Measurements from ENCODE around the gene ITM2B. TPM values are rescaled to one million over a fixed set of nuclear protein-coding genes. Genes with fewer than 3 reads are reported as not detected.
A peak's percentile ranks its signal among the peaks of the same experiment; 100 is the strongest.

The ITM2B gene
- total RNA-seq, 1 donor from 2014 or later, result 519 TPM

GRCh38 chr13:48296528-48296927 lies 63.5 kb downstream of the ITM2B start:
- intact Hi-C loops (cut with micrococcal nuclease), result no loop called here
- no peak for ATAC-seq
- DNase-seq, result no peak

- no peak for ATAC-seq
- intact Hi-C loops (cut with micrococcal nuclease), result no loop called here
- DNase-seq, result no peak
Measured at GRCh38 chr13:48297131-48297786, 64.3 kb downstream of the ITM2B start.

DNA sequence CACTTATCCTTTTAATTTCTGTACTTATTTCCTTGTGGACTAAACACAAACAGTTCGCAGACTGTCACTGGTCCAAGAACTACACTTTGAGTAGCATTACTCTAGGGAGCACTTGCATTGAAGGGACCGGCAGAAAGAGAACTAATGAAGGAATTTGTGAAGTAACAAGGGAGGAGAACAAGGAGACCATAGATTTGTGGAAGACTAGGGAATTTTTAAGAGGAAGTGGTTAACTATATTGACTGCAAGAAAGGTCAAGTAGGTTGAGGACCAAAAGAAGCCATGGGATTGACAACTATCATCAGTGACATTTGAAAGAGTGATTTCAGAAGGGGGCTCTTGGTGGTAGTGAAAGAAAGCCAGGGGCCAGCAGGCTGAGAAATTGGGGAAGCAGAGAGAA lies 66.6 kb downstream of the ITM2B start:
- intact Hi-C loops (cut with micrococcal nuclease), result no loop called here
- no peak for DNase-seq
- no peak for ATAC-seq

DNA sequence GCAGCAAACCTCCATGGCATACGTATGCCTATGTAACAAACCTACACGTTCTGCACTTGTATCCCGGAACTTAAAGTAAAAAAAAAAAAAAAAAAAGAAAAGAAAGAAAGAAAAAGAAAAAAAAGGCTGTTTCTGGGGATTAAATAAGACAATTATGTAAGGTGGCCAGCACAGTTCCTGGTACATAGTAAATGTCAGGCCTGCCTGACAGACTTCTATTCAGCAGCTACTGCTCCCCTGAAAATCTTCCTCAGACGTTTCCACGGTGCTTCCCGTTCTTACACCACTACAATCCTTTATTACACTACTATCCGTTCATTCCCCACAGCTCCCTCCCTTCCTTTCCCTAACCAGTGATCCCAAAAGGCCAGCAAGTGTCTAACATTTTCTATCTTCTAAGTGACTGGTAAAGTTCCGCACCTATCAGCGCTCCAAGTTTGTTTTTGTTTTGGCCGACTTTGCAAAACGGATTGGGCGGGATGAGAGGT lies 69.9 kb downstream of the ITM2B start:
- ATAC-seq, result no peak
- intact Hi-C loops (cut with micrococcal nuclease), result no loop called here
- DNase-seq, result no peak

DNA sequence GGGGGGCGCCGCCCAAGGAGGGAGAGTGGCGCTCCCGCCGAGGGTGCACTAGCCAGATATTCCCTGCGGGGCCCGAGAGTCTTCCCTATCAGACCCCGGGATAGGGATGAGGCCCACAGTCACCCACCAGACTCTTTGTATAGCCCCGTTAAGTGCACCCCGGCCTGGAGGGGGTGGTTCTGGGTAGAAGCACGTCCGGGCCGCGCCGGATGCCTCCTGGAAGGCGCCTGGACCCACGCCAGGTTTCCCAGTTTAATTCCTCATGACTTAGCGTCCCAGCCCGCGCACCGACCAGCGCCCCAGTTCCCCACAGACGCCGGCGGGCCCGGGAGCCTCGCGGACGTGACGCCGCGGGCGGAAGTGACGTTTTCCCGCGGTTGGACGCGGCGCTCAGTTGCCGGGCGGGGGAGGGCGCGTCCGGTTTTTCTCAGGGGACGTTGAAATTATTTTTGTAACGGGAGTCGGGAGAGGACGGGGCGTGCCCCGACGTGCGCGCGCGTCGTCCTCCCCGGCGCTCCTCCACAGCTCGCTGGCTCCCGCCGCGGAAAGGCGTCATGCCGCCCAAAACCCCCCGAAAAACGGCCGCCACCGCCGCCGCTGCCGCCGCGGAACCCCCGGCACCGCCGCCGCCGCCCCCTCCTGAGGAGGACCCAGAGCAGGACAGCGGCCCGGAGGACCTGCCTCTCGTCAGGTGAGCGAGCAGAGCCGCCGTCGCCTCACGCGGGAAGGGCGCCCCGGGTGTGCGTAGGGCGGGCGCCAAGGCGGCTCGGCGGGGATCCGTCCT lies 70.5 kb downstream of the ITM2B start, which contains the start of gene RB1:
RB1 (plus strand) TSS at position 393 of the 784 bp plus-strand sequence; CDS start at position 555, 162 bp downstream.
- ATAC-seq (peak; percentile 95), DNase-seq (peak; percentile 96)
- intact Hi-C loops (cut with micrococcal nuclease), result no loop called here

DNA sequence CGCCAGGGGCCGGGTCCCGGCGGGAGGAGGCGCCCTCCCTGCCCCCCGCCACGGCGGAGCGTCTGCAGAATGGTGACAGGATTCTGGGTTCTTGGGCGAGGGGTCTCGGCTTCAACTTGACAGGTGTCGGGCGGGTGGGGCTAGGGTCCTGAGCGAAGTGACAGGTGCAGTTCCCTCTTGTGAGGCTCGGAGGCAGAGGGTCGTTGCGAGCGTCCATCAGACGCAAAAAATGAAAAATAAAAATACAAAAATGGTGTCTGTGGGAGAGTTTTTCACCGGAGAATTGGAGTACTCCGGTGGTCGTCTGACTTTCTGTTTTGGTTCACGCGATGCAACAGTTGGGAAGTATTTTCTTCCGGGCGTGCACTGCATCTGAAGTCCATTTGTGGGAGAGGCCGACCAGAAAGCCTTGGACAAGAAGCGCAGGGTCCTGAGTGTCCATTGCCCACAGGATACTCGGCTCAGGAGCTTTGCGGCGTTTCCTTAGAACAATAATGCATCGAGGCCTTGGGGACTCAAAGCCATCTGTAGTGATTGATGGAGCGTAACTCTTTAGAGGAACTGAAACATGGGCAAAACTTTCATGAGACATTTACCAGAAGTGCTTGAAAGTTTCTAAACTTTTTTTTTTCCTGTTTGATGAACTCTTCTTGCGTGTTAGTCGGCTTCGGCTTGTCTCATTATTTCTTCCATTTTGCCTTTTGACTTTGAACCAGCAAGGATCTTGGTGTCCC lies 71.3 kb downstream of the ITM2B start:
- DNase-seq (peak; percentile 43), ATAC-seq (peak; percentile 45)
- intact Hi-C loops (cut with micrococcal nuclease), result no loop called here

DNA sequence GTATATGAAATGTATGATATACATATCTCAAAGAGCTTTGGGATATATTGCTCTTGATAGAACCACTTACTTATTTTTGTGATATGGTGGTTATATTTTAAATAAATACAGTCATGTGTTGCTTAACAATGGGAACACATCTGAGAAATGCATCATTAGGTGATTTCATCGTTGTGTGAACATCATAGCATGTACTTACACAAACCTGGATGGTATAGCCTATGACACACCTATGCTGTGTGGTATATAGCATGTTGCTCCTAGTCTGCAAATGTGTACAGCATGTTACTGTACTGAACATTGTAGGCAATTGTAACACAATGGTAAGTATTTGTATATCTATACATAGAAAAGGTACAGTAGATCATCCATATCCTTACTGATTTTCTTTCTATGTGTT lies 78.2 kb downstream of the ITM2B start:
- intact Hi-C loops (cut with micrococcal nuclease), result no loop called here
- no peak for ATAC-seq

DNA sequence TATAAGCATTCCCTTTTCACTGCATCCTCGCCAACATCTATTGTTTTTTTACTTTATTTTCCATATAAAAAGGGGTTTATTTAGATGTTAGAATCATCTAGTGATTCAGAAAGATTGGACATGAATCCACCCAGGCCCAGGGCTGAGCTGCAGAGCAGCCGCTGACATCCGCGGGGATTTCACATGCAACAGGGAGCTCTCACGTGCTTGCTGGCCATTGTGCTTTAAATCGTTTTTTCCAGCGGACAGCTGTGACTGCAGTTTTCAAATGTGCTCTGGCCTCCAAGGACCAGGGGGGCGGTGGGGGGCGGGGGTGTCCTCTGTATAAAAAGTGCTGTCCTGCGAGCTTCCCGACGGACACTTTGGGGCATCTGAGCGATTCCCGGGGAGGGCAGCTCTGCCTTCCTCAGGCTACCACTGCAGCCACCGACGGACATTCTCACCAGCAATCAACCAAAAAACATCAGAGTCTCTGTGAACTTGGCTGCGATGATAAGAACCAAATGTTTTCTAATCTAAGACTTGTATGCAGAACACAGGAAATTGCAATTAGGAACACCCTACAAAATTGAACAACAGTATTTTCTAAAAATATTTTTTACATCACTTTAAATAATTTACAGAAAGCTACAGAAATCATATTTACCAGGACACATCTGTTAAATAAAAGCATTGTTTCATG lies 83.1 kb downstream of the ITM2B start:
- ATAC-seq (peak; percentile 39), DNase-seq (no peak)
- intact Hi-C loops (cut with micrococcal nuclease), result no loop called here

More for the DNA sequence above, 78.2 kb downstream of the ITM2B start:
- no peak for DNase-seq

GRCh38 chr13:48316826-48317510 lies 84.0 kb downstream of the ITM2B start:
- intact Hi-C loops (cut with micrococcal nuclease), result no loop called here
- ATAC-seq, result peak; percentile 9
- peak; percentile 29 for DNase-seq

- ATAC-seq, result peak; percentile 16
- intact Hi-C loops (cut with micrococcal nuclease), result no loop called here
- peak; percentile 39 for DNase-seq
Measured at GRCh38 chr13:48317511-48318376, 84.7 kb downstream of the ITM2B start.

GRCh38 chr13:48318377-48318811 lies 85.4 kb downstream of the ITM2B start:
- intact Hi-C loops (cut with micrococcal nuclease), result no loop called here
- DNase-seq (no peak), ATAC-seq (peak; percentile 5)

- intact Hi-C loops (cut with micrococcal nuclease), result no loop called here
- DNase-seq, result peak; percentile 46
- ATAC-seq, result peak; percentile 16
Measured at GRCh38 chr13:48318821-48319511, 86.0 kb downstream of the ITM2B start.

Other genes with a start within 250 kb of the ITM2B start
- 167 TPM for gene SUCLA2, start 231.9 kb upstream of the ITM2B start, total RNA-seq
- gene NUDT15, start 195.5 kb upstream of the ITM2B start, total RNA-seq, result 11.7 TPM
- gene MED4, start 138.1 kb upstream of the ITM2B start, total RNA-seq, result 43.4 TPM
- 34.2 TPM for gene RB1, start 70.5 kb downstream of the ITM2B start, total RNA-seq
- 13.2 TPM for gene LPAR6, start 179.9 kb downstream of the ITM2B start, total RNA-seq

All from left ventricle myocardium superior (tissue), 1 donor.